Choroid plexus epithelial cell (primary cell): ENCODE results near the gene BMP7.
"Not testable (repeated sequence)": the region's sequence is repeated elsewhere in the genome, so short reads cannot be mapped to it uniquely, and the experiment has no call there.

Source experiments
- DNase-seq: peaks from one replicate; pipeline ENCODE4 v3.0.0-alpha.2; 2010; ENCODE audit warnings: low read depth
- H3K4me3 ChIP-seq: 2 replicates; pipeline ENCODE4 v1.5.1; 2011; ENCODE audit warnings: low read depth, mild to moderate bottlenecking, control low read depth, low read length, moderate library complexity
- CTCF ChIP-seq: conservative IDR thresholded peaks from 2 replicates; pipeline ENCODE4 v1.5.1; 2011; ENCODE audit warnings: low read depth, mild to moderate bottlenecking, control low read depth, inconsistent platforms, low read length, moderate library complexity

Gene BMP7

GRCh38 chr20:57280221-57280620 lies 13.8 kb upstream of the BMP7 start:
- no peak overlapping the region for H3K4me3 ChIP-seq
- no peak for DNase-seq
- no peak for TF ChIP-seq CTCF

GRCh38 chr20:57279548-57279947 lies 13.1 kb upstream of the BMP7 start:
- not testable (repeated sequence) for DNase-seq, H3K4me3 ChIP-seq

GRCh38 chr20:57278457-57278856 lies 12.0 kb upstream of the BMP7 start:
- no peak for TF ChIP-seq CTCF
- H3K4me3 ChIP-seq: no peak overlapping the region
- DNase-seq: no peak

- no peak for TF ChIP-seq CTCF
- no peak overlapping the region for H3K4me3 ChIP-seq
- DNase-seq: no peak
Observed at GRCh38 chr20:57277398-57278105, 11.1 kb upstream of the BMP7 start.

- no peak for DNase-seq
- H3K4me3 ChIP-seq: no peak overlapping the region
- TF ChIP-seq CTCF: no peak
Observed at GRCh38 chr20:57276221-57276620, 9.8 kb upstream of the BMP7 start.

GRCh38 chr20:57275813-57276212 lies 9.4 kb upstream of the BMP7 start:
- no peak for TF ChIP-seq CTCF
- no peak for DNase-seq

GRCh38 chr20:57275334-57275733 lies 8.9 kb upstream of the BMP7 start:
- DNase-seq: no peak
- no peak overlapping the region for H3K4me3 ChIP-seq
- no peak for TF ChIP-seq CTCF

More at GRCh38 chr20:57275813-57276212, 9.4 kb upstream of the BMP7 start:
- H3K4me3 ChIP-seq: no peak overlapping the region

GRCh38 chr20:57274846-57275245 lies 8.4 kb upstream of the BMP7 start:
- TF ChIP-seq CTCF: no peak
- H3K4me3 ChIP-seq: no peak overlapping the region

More at GRCh38 chr20:57274846-57275245, 8.4 kb upstream of the BMP7 start:
- DNase-seq: no peak
